Right renal pelvis (tissue), 4 donors: Measurements from ENCODE around the gene PRKN. TPM values are rescaled to one million over a fixed set of nuclear protein-coding genes. Genes with fewer than 3 reads are reported as not detected.

Experiments used
- DNase-seq, 4 donors: peaks; one replicate each; pipeline ENCODE4 v3.0.0-alpha.2; 2013; ENCODE audit warnings: low read depth in 4 of 4, low spot score in 3 of 4, missing footprints in 1 of 4
- polyA plus RNA-seq, 4 donors: library from polyadenylated mRNA; unstranded; fragments of 120-200 nt; gene quantifications; one replicate each; pipeline ENCODE4 v1.2.1, GENCODE V29; 2013; ENCODE audit not compliant: insufficient read length in 4 of 4

Gene PRKN
- polyA plus RNA-seq, 4 donors = 8.7 to 12.4 (median 10.8) TPM

DNA sequence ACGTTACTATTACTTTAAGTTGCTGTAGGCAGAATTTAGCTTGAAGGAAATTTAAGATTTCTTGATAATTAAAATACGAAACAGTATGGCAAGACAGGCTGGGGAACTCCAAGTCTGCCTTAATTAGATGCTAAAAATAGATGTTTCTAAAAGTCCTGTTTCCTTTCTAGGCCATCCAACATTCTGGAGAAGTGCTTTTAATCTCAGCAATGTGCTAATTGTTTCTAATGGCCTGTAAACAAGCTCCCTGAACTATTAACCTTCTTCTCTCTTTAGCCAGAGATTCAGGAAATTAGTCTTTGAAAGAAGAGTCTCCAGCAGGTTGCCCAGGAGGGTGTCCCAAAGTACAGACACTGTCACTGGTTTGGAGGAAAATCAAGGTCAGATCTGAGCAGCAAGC is 776.4 kb downstream of the PRKN start:
- DNase-seq = no peak

- DNase-seq = no peak
Measured at GRCh38 chr6:161949531-161949930, 778.0 kb downstream of the PRKN start.

DNA sequence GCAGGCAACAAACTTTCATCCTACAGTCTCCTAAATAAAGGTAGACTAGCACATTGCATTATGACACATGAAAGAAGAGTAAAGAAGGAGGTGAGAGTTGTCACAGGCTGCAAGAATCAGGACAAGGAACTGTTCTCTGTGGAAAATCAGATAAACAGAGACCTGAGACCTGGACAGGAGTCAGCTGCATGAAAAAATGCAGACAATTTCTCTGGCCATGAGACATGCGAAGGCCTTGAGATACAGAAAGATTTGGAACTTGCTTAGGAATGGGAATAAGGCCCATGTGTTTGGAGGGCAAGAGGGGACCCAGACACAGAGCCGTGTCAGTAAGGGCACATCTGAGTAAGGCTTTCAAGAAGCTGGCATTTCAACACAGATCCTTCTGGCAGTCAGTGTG is 779.1 kb downstream of the PRKN start:
- DNase-seq = no peak

DNA sequence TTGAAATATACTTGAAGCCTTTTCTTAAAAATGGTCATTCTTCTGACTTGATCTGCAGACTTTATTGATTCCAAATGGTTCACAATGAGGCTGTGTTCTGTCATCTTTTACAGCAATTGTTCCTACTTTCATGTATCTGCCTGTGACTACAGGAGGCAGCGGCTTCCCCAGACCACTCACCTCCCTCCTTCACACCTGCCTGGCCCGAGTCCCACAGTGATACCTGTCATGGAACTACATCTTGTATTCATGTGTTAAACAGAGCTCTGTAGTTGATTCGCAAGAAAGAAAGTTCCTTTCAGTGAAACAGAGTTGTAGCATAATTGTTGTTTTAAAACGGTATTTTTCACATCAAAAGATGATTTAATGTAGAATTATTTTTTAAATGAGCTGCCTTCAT is 780.2 kb downstream of the PRKN start:
- DNase-seq = no peak

GRCh38 chr6:161946461-161946860 is 781.1 kb downstream of the PRKN start:
- DNase-seq = no peak

GRCh38 chr6:161943561-161943960 is 784.0 kb downstream of the PRKN start:
- no peak for DNase-seq

DNA sequence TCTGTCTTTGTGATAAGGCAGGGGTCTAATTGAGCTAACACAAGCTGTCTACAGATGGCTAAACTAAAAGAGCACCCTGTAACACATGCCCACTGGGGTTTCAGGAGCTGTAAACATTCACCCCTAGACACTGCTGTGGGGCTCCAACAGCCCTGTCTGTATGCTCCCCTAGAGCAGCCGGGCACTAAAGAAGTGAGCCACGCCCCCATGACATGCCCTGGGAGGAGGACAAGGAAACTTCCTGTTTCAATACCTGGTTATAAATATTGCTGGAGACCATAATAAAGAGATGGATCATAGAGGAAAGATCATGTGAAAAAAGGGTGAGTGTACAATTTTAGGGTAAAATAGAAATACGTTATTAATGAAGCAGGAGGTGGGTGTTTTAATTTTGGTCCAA is 786.0 kb downstream of the PRKN start:
- no peak for DNase-seq

DNA sequence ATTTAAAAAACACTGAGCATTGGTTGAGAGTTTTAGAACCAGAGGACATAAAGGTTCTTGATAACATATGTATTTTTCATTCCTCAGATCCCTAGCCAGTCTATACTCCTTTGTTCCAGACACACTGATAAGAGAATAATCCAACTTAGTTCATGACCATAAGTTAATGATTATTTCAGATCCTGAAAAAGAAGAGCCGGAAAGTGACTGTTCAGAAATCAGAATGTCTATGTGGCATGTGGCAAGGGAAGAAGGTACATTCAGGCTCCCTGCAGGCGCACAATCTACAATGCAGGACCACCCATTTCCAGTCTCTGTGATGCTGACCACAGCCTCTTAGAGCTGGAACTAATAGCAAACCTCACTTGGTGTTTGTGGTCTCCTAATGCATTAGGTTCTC is 787.0 kb downstream of the PRKN start:
- no peak for DNase-seq

GRCh38 chr6:161926324-161926723 is 801.2 kb downstream of the PRKN start:
- DNase-seq = no peak

- no peak for DNase-seq
Measured at GRCh38 chr6:161924516-161925116, 803.0 kb downstream of the PRKN start.

DNA sequence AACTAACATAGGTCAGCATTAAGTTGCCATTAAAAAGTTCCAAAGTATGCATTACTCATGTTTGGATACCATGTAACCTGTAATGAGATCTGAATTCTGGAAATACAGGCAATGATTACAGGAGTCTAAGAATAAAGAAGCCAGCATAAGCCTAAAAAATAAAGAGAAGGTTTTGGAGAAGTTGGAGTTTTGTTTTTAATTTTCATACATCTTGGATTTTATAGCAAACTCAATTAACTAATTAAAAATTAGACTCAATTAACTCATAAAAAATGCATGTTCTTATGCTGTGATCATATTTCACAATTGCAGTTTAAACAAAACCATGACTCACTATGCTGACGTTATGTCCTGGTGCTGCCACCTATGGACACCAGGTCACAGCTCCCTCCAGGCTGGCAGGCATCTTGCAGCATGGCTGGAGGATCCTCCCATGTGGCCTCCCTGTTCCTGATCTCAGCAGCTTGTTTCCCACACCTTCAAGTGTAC is 804.9 kb downstream of the PRKN start:
- peak in 3 of 4 donors; percentile 14 to 26 (median 23) for DNase-seq

DNA sequence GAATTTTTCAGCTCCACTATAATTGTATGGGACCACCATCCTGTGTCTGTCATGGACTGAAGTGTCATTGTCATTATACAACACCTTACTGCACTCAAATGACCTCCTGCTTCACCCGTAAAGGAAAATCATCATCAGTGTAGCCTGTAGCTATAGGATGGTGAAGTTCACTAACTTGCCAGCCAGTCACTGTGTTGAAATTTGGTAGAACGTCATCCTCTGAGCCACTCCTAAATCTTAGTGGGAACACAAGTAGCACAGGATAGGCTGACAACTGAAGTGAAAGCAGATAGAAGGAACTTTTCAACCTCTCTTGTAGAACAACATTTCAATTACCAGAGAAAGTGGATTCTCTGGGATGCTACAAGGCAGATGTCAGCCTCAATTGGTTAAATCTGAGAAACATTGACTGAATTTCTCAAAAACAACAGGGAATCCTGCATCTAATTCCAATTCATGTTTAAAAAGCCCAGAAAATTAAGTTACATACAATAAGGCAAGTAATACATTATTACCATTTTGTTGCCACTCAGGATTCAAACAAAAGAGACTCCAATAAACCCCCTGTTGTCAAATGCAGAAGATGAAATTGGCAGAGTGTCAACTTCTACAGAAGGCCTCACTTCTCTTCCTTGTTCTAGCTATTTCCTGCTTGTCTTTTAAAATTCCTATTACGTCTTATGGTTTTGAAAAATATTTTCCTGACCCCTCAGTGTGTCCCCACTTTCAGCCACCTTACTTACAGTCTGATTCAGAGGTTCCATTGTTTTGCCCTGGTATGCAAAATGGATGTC is 805.8 kb downstream of the PRKN start:
- DNase-seq = no peak

- DNase-seq = no peak
Measured at GRCh38 chr6:161919691-161920090, 807.9 kb downstream of the PRKN start.

GRCh38 chr6:161918628-161919205 is 808.8 kb downstream of the PRKN start:
- no peak for DNase-seq

- no peak for DNase-seq
Measured at GRCh38 chr6:161918109-161918531, 809.4 kb downstream of the PRKN start.

DNA sequence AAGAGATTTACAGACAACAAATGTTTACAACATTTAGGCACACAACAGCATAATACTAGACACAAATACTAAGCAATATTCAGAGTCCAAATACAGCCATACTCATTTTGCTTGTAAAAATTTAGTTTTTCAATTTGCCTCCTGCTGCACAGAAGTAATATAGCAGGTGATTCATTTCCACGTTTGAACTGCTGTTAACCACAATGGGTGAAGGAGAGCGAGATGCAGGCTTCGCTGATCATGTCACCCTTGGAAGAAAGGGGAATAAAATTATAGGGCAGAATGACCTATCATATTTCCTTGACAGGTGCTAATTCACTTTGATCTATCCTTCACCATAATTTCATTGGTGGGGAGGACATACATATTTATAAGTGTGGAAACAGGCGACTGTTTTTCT is 809.9 kb downstream of the PRKN start:
- no peak for DNase-seq

- no peak for DNase-seq
Measured at GRCh38 chr6:161915456-161915964, 812.1 kb downstream of the PRKN start.

- DNase-seq = no peak
Measured at GRCh38 chr6:161908872-161909271, 818.7 kb downstream of the PRKN start.

- DNase-seq = no peak
Measured at GRCh38 chr6:161906571-161906970, 821.0 kb downstream of the PRKN start.

DNA sequence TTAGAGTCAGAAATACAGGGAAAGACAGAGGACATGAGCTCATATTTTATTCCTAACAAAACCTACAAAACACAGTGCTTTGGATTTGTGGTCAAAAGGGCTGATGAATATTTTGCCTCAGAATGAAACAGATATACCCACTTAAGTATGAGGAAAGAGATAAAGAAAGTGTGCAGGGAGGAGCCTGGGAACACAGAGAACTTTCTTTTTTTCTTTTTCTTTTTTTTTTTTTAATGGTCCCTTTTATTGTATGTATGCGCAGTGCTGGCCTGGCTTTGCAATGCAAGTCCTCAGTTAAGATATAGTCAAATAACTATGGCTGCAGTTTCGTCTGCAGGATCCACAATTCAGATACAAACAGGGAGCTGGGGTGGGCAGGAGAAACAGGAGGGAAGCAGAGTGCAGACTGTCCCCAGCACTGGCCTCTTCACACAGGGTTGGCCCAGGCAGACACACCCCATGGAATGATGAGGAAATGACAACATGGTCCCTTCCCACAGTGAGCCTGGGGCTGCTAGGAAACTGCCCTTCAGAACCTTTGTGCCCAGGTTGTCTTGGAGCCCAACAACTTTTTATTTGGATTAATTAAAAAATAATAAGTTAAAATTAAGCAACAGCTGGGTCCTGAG is 823.9 kb downstream of the PRKN start:
- DNase-seq = no peak

- no peak for DNase-seq
Measured at GRCh38 chr6:161901740-161902426, 825.7 kb downstream of the PRKN start.
